Common myeloid progenitor, CD34-positive (primary cell): Measurements from ENCODE around the gene CORO7.

Experiments
- CTCF ChIA-PET: fragments of 350-600 bp; sonication (Branson Sonifier 250); formaldehyde crosslinking; loops from one replicate; lab custom pipeline; 2021; ENCODE audit warnings: antibody characterized with exemption; lab: Charles Lee
- POLR2A ChIA-PET: fragments of 350-600 bp; sonication (Branson Sonifier 250); formaldehyde crosslinking; loops from one replicate; lab custom pipeline; 2021; ENCODE audit warnings: antibody characterized with exemption; lab: Charles Lee
- DNase-seq, 3 donors: peaks; one replicate each; pipeline versions ENCODE4 v3.0.0 to v3.0.0-alpha.2; 2013
- H3K27ac ChIP-seq, 2 experiments: 1 replicate in 1 of 2; 2 replicates in 1 of 2; pipeline ENCODE4 v1.7.0; 2013; ENCODE audit warnings: inconsistent platforms in 2 of 2, low read length in 2 of 2, mild to moderate bottlenecking in 2 of 2, low read depth in 1 of 2, moderate library complexity in 1 of 2; ENCODE audit not compliant: severe bottlenecking in 2 of 2, insufficient read depth in 1 of 2, poor library complexity in 1 of 2
- H3K27me3 ChIP-seq, 5 experiments: replicated peaks in 2 of 5; 1 replicate in 3 of 5; 2 replicates in 2 of 5; pipeline versions ENCODE4 v1.6.1 to v1.7.0; 2013; ENCODE audit warnings: low read length in 4 of 5, mild to moderate bottlenecking in 2 of 5, moderate library complexity in 2 of 5, inconsistent platforms in 1 of 5; ENCODE audit not compliant: insufficient read depth in 5 of 5, control insufficient read depth in 4 of 5
- H3K36me3 ChIP-seq, 4 experiments: 1 replicate in 2 of 4; 2 replicates in 2 of 4; pipeline versions ENCODE4 v1.6.1 to v1.7.0; 2013; ENCODE audit warnings: low read length in 3 of 4, control low read depth in 1 of 4, mild to moderate bottlenecking in 1 of 4; ENCODE audit not compliant: control insufficient read depth in 4 of 4, insufficient read depth in 4 of 4
- H3K4me1 ChIP-seq, 4 experiments: 1 replicate in 3 of 4; 2 replicates in 1 of 4; pipeline versions ENCODE4 v1.6.1 to v1.7.1; 2013; ENCODE audit warnings: low read length in 3 of 4, mild to moderate bottlenecking in 3 of 4, control low read depth in 1 of 4, inconsistent platforms in 1 of 4, moderate library complexity in 1 of 4; ENCODE audit not compliant: control insufficient read depth in 4 of 4, insufficient read depth in 4 of 4; ENCODE audit errors: control extremely low read depth in 1 of 4
- H3K4me3 ChIP-seq, 7 experiments: 1 replicate in 4 of 7; 2 replicates in 3 of 7; pipeline versions ENCODE4 v1.5.1 to v1.7.0; 2013; ENCODE audit warnings: mild to moderate bottlenecking in 7 of 7, low read length in 6 of 7, moderate library complexity in 6 of 7, inconsistent platforms in 2 of 7, low read depth in 2 of 7, control low read depth in 1 of 7; ENCODE audit not compliant: insufficient read depth in 4 of 7, control insufficient read depth in 1 of 7; ENCODE audit errors: extremely low read depth in 1 of 7
- H3K9me3 ChIP-seq, 5 experiments: 1 replicate in 4 of 5; 2 replicates in 1 of 5; pipeline versions ENCODE4 v1.6.1 to v1.7.1; 2013; ENCODE audit warnings: low read length in 4 of 5, mild to moderate bottlenecking in 2 of 5, inconsistent platforms in 1 of 5, low read depth in 1 of 5, moderate library complexity in 1 of 5; ENCODE audit not compliant: control insufficient read depth in 4 of 5, insufficient read depth in 2 of 5; ENCODE audit errors: control extremely low read depth in 1 of 5
- WGBS: methylation state at CpG from one replicate; pipeline ENCODE4 v1.1.5; 2013; ENCODE audit not compliant: insufficient coverage; 5-methylcytosine and 5-hydroxymethylcytosine counted together

Gene CORO7

GRCh38 chr16:4414187-4414917 lies 2.0 kb downstream of the CORO7 start:
- DNase-seq = no peak
- no peaks in the 10 kb centered on the region for H3K27me3 ChIP-seq
- CTCF ChIA-PET = interaction anchor here (1.1 to 9.6 kb wide), 3 partner anchors 10 to 45 kb away, joined by 3 to 103 read pairs (median 4); no protein-coding TSS in a partner anchor
- peak overlapping the region in 2 of 7 experiments; percentile 85 to 87 for H3K4me3 ChIP-seq
- no peaks in the 10 kb centered on the region for H3K9me3 ChIP-seq
- H3K4me1 ChIP-seq = peaks cover 5 to 27% (median 25%) of the 10 kb centered on the region in 4 experiments
- H3K36me3 ChIP-seq = peaks cover 7 to 35% (median 19%) of the 10 kb centered on the region in 4 experiments
- 82% methylated on average over 5 of the region's 7 CpGs for WGBS
- H3K27ac ChIP-seq = peak overlapping the region in 1 of 2 experiments; percentile 88
- POLR2A ChIA-PET = interaction anchor here (0.6 to 2.0 kb wide), 3 partner anchors 10 to 90 kb away, joined by 3 to 10 read pairs (median 7); no protein-coding TSS in a partner anchor

- ChIA-PET POLR2A (interaction anchor here (0.6 kb wide), 1 partner anchor 141 kb away, joined by 6 read pairs; no protein-coding TSS in a partner anchor), CTCF (interaction anchor here (9.6 kb wide), 1 partner anchor 8 kb away, joined by 103 read pairs; no protein-coding TSS in a partner anchor)
- Histone ChIP-seq H3K27me3 (no peaks in the 10 kb centered on the region), H3K4me3 (no peak overlapping the region), H3K36me3 (peaks cover 10 to 47% (median 29%) of the 10 kb centered on the region in 4 experiments), H3K27ac (peak overlapping the region in 1 of 2 experiments; percentile 18), H3K9me3 (no peaks in the 10 kb centered on the region), H3K4me1 (peaks cover 5 to 27% (median 25%) of the 10 kb centered on the region in 4 experiments)
- DNase-seq = no peak
- WGBS = 97% methylated on average over 4 of the region's 4 CpGs
Measured at GRCh38 chr16:4412854-4413253, 3.5 kb downstream of the CORO7 start.

GRCh38 chr16:4412159-4412558 lies 4.2 kb downstream of the CORO7 start:
- Histone ChIP-seq H3K4me3 (no peak overlapping the region), H3K36me3 (peaks cover 10 to 54% (median 35%) of the 10 kb centered on the region in 4 experiments), H3K9me3 (no peaks in the 10 kb centered on the region), H3K27ac (no peak overlapping the region), H3K27me3 (no peaks in the 10 kb centered on the region), H3K4me1 (peaks cover 5 to 26% (median 23%) of the 10 kb centered on the region in 4 experiments)
- ChIA-PET POLR2A (no interaction called here), CTCF (interaction anchor here (9.6 kb wide), 1 partner anchor 7 kb away, joined by 103 read pairs; no protein-coding TSS in a partner anchor)
- 96% methylated on average over 8 of the region's 8 CpGs for WGBS
- no peak for DNase-seq

- no peak for DNase-seq
- Histone ChIP-seq H3K27me3 (no peaks in the 10 kb centered on the region), H3K27ac (no peak overlapping the region), H3K4me3 (no peak overlapping the region), H3K9me3 (no peaks in the 10 kb centered on the region), H3K4me1 (peaks cover 5 to 21% (median 19%) of the 10 kb centered on the region in 4 experiments), H3K36me3 (peaks cover 10 to 54% (median 36%) of the 10 kb centered on the region in 4 experiments)
- WGBS = 98% methylated on average over 14 of the region's 16 CpGs
- POLR2A ChIA-PET = no interaction called here
- CTCF ChIA-PET = interaction anchor here (9.6 kb wide), 1 partner anchor 7 kb away, joined by 103 read pairs; no protein-coding TSS in a partner anchor
Measured at GRCh38 chr16:4411684-4412083, 4.7 kb downstream of the CORO7 start.

GRCh38 chr16:4410335-4411075 lies 5.9 kb downstream of the CORO7 start:
- CTCF ChIA-PET = interaction anchor here (1.0 to 9.6 kb wide), 4 partner anchors 6 to 92 kb away, joined by 3 to 103 read pairs (median 4); no protein-coding TSS in a partner anchor
- POLR2A ChIA-PET = no interaction called here
- Histone ChIP-seq H3K4me1 (peaks cover 5 to 15% (median 13%) of the 10 kb centered on the region in 4 experiments), H3K27ac (no peak overlapping the region), H3K9me3 (no peaks in the 10 kb centered on the region), H3K36me3 (peaks cover 10 to 62% (median 41%) of the 10 kb centered on the region in 4 experiments), H3K27me3 (no peaks in the 10 kb centered on the region), H3K4me3 (no peak overlapping the region)
- no peak for DNase-seq
- WGBS = 87% methylated on average over 12 of the region's 15 CpGs

GRCh38 chr16:4409081-4409932 lies 7.1 kb downstream of the CORO7 start:
- Histone ChIP-seq H3K4me1 (peaks cover 0 to 3% (median 1%) of the 10 kb centered on the region in 4 experiments), H3K4me3 (no peak overlapping the region), H3K27ac (no peak overlapping the region), H3K36me3 (peaks cover 10 to 73% (median 52%) of the 10 kb centered on the region in 4 experiments), H3K9me3 (no peaks in the 10 kb centered on the region), H3K27me3 (no peaks in the 10 kb centered on the region)
- WGBS = over 99% methylated on average over 17 of the region's 19 CpGs
- ChIA-PET POLR2A (no interaction called here), CTCF (interaction anchor here (1.3 to 1.5 kb wide), 4 partner anchors 20 to 91 kb away, joined by 3 to 6 read pairs (median 4); no protein-coding TSS in a partner anchor)
- no peak for DNase-seq
